GM12801 (cell line): Measurements from ENCODE around the gene TMEM238L.

Experiments
- TF ChIP-seq, protein P1 (sequence below): IDR thresholded peaks from one replicate; pipeline ENCODE4 v1.5.1; 2011; ENCODE audit warnings: control low read depth; ENCODE audit not compliant: insufficient read length; ENCODE audit errors: extremely low read depth

TMEM238L gene

DNA sequence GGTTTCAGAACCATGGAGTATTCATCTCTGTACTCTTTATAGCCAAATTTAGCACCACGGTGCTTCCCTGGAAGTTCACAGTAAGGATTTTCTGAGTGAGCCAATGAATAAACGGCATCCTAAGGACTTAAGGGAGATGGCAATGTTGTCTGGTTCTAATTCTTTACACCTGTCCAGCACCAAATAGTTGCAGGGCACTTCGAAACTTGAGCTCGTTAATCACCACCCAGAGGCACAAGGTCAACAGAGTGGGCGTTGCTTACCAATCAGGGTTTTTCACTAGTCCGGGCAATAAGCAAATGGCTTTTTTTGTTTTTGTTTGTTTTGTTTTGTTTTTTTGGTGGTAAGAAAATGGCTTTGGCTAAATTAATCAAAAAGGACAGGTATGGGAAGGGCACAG lies 45.8 kb downstream of the TMEM238L start:
- TF ChIP-seq, protein P1, sequence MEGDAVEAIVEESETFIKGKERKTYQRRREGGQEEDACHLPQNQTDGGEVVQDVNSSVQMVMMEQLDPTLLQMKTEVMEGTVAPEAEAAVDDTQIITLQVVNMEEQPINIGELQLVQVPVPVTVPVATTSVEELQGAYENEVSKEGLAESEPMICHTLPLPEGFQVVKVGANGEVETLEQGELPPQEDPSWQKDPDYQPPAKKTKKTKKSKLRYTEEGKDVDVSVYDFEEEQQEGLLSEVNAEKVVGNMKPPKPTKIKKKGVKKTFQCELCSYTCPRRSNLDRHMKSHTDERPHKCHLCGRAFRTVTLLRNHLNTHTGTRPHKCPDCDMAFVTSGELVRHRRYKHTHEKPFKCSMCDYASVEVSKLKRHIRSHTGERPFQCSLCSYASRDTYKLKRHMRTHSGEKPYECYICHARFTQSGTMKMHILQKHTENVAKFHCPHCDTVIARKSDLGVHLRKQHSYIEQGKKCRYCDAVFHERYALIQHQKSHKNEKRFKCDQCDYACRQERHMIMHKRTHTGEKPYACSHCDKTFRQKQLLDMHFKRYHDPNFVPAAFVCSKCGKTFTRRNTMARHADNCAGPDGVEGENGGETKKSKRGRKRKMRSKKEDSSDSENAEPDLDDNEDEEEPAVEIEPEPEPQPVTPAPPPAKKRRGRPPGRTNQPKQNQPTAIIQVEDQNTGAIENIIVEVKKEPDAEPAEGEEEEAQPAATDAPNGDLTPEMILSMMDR, result no peak

DNA sequence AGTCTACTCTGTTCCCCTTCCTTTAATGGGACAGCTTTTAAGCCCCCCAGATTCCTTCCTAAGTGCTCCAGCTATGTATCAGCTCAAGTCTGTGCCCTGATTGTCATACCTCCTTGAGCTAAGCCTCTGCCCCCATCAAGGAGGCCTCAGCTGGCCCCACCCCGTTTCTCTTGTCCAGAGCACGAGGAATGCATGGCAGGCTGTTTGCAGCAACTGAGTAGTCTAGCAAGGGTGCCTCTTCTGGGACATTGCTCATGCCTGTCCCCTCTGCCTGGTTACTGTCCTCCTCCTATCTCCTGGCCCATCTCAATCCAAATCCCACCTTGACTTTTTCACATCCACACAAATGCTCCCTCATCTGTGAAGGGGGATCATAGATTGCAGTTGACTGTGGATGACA lies 46.3 kb downstream of the TMEM238L start:
- TF ChIP-seq, protein P1, result no peak

DNA sequence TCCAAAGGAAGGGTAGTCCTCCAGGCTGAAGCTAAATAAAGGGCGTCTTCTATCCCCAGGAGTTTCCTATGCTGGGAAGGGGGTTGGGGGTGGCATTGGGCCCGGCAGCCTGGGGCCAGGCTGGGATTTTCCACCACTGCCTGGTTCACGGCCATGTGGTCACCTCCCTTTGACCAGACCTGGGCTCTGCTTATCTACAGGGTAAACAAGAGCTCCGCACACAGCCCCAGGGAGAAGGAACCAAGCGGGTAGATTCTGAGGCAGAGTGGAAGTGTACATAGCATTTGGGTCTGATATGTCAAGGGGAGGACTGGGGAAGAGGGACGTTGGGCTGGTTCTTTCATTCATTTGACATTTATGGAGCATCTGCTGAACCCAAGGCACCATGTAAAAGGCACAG lies 46.8 kb downstream of the TMEM238L start:
- TF ChIP-seq, protein P1, result no peak

DNA sequence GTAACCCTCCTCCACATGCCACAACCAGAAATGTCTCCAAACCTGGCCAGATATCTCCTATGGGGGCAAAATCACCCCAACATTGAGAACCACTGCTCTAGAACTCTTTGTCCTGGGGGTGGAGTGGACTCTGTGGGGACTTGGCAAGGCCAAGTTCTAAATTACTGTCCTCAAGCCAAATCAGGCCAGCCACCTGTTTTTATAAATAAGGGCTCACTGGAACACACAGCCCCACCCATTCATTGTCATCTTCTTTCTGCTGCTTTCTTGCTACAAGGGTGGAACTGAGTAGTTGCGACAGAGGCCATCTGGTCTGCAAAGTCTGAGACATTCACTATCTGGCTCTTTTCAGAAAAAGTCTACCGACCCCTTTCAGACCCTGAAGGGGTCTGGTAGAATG lies 47.3 kb downstream of the TMEM238L start:
- TF ChIP-seq, protein P1, result no peak

DNA sequence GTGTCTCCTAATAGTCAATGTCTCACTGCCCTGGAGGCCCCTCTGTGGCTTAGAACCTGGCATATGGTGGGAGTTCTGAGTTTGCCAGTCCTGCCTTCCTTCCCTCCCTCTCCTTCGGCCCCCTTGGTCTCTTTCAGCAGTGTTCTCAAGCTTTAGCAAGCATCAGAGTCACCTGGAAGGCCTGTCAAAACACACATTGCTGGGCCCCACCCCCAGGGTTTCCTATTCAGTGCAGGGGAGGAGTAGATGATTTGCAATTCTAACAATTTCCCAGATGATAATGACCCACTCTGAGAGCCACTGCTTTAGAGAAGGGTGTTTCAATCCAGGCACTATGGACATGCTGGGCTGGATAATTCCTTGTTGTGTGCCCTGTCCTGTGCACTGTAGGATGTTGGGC lies 47.7 kb downstream of the TMEM238L start:
- TF ChIP-seq, protein P1, result no peak

DNA sequence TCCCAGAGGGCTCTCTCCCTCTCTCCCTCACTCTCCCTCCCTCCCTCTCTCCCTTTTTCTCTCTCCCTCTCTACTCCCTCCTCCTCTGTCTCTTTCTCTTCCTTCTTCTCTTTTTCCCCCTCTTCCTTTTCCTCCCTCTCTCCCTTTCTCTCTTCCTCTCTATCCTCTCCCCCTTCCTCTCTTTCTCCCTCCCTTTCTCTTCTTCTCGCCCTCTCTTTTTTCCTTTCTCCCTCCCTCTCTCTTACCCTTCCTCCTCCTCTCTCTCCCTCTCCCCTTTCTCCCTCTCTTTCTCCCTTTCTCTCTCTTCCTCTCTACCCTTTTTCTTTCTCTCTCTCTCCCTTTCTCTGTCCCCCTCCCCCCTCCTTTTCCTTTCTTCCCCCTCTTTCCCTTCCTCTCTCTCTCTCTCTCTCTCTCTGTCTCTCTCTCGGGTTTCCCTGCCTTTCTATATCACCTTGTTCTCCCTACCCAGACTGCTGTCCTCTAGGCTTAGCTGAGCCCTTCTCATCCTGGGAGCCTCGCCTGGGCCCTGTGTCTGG lies 48.2 kb downstream of the TMEM238L start:
- TF ChIP-seq, protein P1, result no peak

DNA sequence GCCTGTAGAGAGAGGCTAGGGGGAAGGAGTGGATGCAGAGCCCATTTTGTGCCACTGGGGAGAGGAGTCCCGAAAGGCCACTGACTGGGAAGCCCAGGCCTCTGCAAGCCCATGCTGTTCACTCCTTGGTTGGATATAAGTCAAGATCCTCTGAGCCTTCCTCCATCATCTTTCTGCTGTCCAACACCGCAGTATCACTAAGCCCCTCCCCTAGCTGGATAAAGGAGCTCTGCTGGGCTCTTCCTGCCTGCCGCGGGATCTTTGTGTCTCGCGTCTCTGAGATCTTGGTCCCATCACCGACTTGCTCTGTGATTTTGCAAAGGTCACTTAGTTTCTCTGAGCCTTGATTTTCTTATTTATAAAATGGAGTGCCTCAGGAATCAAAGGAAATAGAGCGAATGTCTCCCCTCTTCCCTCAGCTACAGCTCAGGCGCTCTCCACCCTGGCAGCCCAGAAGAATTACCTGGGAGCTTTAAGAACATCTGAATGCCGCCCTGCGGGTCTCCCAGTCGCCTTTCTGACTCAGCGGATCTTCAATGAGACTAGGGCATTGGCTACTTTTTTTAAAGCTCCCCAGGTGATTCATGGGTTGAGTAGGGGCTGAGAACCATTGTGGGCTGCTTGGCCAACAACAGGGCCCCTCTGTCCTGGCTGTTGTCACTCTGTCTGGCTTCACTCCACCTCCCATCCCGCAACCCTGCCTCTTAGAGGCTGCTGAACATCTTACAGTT lies 48.9 kb downstream of the TMEM238L start:
- TF ChIP-seq, protein P1, result no peak
